ENCODE measurements around the gene SPRYD3.

DNA sequence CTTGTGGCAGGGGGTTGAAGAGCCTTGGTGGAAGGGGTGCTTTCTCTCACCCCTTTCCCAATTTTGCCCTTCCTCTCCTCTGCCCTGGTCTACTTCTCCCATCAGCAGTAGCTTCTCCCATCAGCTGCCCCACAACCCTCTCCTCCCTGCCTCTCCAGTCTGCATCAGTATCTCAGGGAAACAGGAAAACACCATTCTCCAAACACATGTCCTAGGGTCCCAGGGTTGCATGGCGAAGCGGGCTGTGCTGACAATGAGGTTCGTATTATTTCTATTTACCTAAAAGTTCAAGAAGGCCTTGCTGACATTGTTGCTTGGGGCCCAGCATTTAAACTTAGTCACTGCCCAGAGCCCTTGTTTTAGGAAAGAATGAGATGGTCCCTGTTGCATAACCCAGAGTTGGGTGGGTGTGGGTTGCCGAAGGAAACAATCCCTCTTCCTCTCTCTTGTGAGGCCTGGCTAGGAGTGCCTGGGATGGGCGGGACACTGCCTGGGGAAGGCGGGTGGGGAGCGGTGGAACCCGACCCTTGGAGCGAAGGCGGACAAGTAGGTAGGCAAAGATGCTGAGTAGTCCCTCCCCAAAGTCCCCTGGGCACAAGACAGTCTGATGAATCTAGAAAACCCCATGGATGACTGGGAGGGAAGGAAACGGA is 17.0 kb upstream of the SPRYD3 start:
- no peak for TF ChIP-seq EP300 (IDR thresholded peaks at IDR 0.05; ENCODE audit: borderline replicate concordance)
- no peak for TF ChIP-seq MAX (IDR thresholded peaks at IDR 0.05)
- no peak for TF ChIP-seq TEAD4 (IDR thresholded peaks at IDR 0.05)
- TF ChIP-seq TAF1 (IDR thresholded peaks at IDR 0.05; ENCODE audit: low read depth): no peak
- no peak for TF ChIP-seq CREB1 (IDR thresholded peaks at IDR 0.05; ENCODE audit: low read depth)
- TF ChIP-seq FOXM1 (IDR thresholded peaks at IDR 0.05; ENCODE audit: borderline replicate concordance, low read depth): no peak
- TF ChIP-seq RAD21 (IDR thresholded peaks at IDR 0.05; ENCODE audit: low read depth): no peak

All from Ishikawa (cell line).